ENCODE data around the gene SLC49A4. TPM values are rescaled to one million over a fixed set of nuclear protein-coding genes. Genes with fewer than 3 reads are reported as not detected.

Gene SLC49A4
- total and polyA plus RNA-seq, 2 of the 13 experiments (the other 11 are each of a cell fraction or from before 2014, with no cell fraction given), result 6.5 to 16.3 TPM

- TF ChIP-seq LBX2 (CRISPR knock-in tag; IDR thresholded peaks at IDR 0.05; ENCODE audit: borderline replicate concordance), result no peak
- no peak for TF ChIP-seq GMEB2 (CRISPR knock-in tag; IDR thresholded peaks at IDR 0.05; ENCODE audit: low read depth)
- no peak for TF ChIP-seq AHR (CRISPR knock-in tag; IDR thresholded peaks at IDR 0.05)
Observed at GRCh38 chr3:122898298-122898697, 103.4 kb downstream of the SLC49A4 start (continued).

GRCh38 chr3:122902326-122902725 is 107.5 kb downstream of the SLC49A4 start:
- H3K27me3 ChIP-seq (ENCODE audit: control insufficient read depth in 1 of 2, insufficient read depth in 2 of 2, low read length in 2 of 2), result no peaks in the 10 kb centered on the region; a peak in 1 of 5 replicates
- no peak overlapping the region for H3K9ac ChIP-seq (ENCODE audit: insufficient read depth, low read depth, low read length)
- no peak overlapping the region for H3K27ac ChIP-seq (ENCODE audit: extremely low read length, insufficient read depth, low read length)
- BruUV-seq (replicated peaks), result no TSS peak
- H3K36me3 ChIP-seq (replicated peaks in 1 of 2; ENCODE audit: control insufficient read depth in 1 of 2, insufficient read depth in 2 of 2, low read length in 2 of 2), result no peaks in the 10 kb centered on the region
- peaks cover 19% of the 10 kb centered on the region for H3K4me1 ChIP-seq (ENCODE audit: insufficient read depth, low read length)
- no peaks in the 10 kb centered on the region for H3K9me3 ChIP-seq (ENCODE audit: low read length)
- CTCF ChIA-PET (ENCODE audit: low intra/inter-chr PET ratio, low total read pairs), result no interaction called here
- 42% methylated on average over 2 of the region's 2 CpGs for WGBS (ENCODE audit: low lambda C conversion rate)
- intact Hi-C loops (cut with micrococcal nuclease; ENCODE audit: unreplicated experiment), result no loop called here
- in situ Hi-C loops (cut with HindIII; ENCODE audit: extremely low pct_ligation_motif_present, low pct_unique_long_range_greater_than_20kb), result no loop called here
- ATAC-seq (no peak), FAIRE-seq (no peak), DNase-seq (ENCODE audit: low spot score) (no peak)
- H3K4me2 ChIP-seq (ENCODE audit: low read depth, low read length), result no peak overlapping the region
- no peaks in the 10 kb centered on the region for H3K79me2 ChIP-seq (ENCODE audit: insufficient read depth, low read length)
- no peaks in the 10 kb centered on the region for H4K20me1 ChIP-seq (ENCODE audit: insufficient read depth, low read length)
- H2AFZ ChIP-seq (ENCODE audit: low read length), result no peak overlapping the region
- no peak overlapping the region for H3K4me3 ChIP-seq (replicated peaks in 1 of 3; ENCODE audit: insufficient read depth in 1 of 3, low read depth in 2 of 3, low read length in 3 of 3)
- POLR2A ChIA-PET, result no interaction called here
- TF ChIP-seq ZNF7 (CRISPR knock-in tag; IDR thresholded peaks at IDR 0.05) (no peak), ZNF646 (CRISPR knock-in tag; IDR thresholded peaks at IDR 0.05) (no peak), HOMEZ (CRISPR knock-in tag; IDR thresholded peaks at IDR 0.05; ENCODE audit: low read depth) (no peak), MTERF4 (CRISPR knock-in tag; IDR thresholded peaks at IDR 0.05) (no peak)

Measured in HepG2 (cell line).